H1 (cell line): Measurements from ENCODE around the gene SRSF12. TPM values are rescaled to one million over a fixed set of nuclear protein-coding genes. Genes with fewer than 3 reads are reported as not detected.

Source experiments
- ATF2 ChIP-seq: IDR thresholded peaks from 2 replicates; pipeline ENCODE4 v1.6.1; 2012; ENCODE audit warnings: low read length, inconsistent platforms
- EGR1 ChIP-seq: IDR thresholded peaks from 2 replicates; pipeline ENCODE4 v1.6.1; 2011; ENCODE audit warnings: low read depth, low read length, borderline replicate concordance
- EP300 ChIP-seq, 2 experiments: IDR thresholded peaks; 1 replicate in 1 of 2; 2 replicates in 1 of 2; pipeline ENCODE4 v1.6.1; 2011 to 2012; ENCODE audit warnings: low read depth in 2 of 2, low read length in 2 of 2, mild to moderate bottlenecking in 2 of 2, borderline replicate concordance in 1 of 2, inconsistent platforms in 1 of 2, moderate library complexity in 1 of 2
- KDM4A ChIP-seq: IDR thresholded peaks from one replicate; pipeline ENCODE4 v1.7.1; 2012; ENCODE audit warnings: low read depth, mild to moderate bottlenecking, moderate library complexity, low read length, inconsistent platforms; ENCODE audit not compliant: severe bottlenecking
- NRF1 ChIP-seq: IDR thresholded peaks from 2 replicates; pipeline ENCODE4 v1.6.1; 2011; ENCODE audit warnings: mild to moderate bottlenecking, low read depth, low read length, improper control_type of control experiment
- RNF2 ChIP-seq: fragments of 200-900, 300-1000 bp; sonication (generic); IDR thresholded peaks from 2 replicates; pipeline ENCODE4 v1.7.1; 2016; ENCODE audit warnings: borderline replicate concordance, low read depth, mild to moderate bottlenecking, antibody characterized with exemption, low read length; ENCODE audit not compliant: poor library complexity, severe bottlenecking; ENCODE audit errors: missing control alignments
- SP4 ChIP-seq: IDR thresholded peaks from 2 replicates; pipeline ENCODE4 v1.6.1; 2012; ENCODE audit warnings: low read length, inconsistent platforms
- TAF7 ChIP-seq: optimal IDR thresholded peaks from 2 replicates; pipeline ENCODE3; 2011; ENCODE audit warnings: low read depth, mild to moderate bottlenecking, inconsistent platforms, low read length, moderate library complexity, borderline replicate concordance
- YY1 ChIP-seq: IDR thresholded peaks from 2 replicates; pipeline ENCODE4 v1.6.1; 2011; ENCODE audit warnings: low read depth, mild to moderate bottlenecking, low read length
- polyA plus RNA-seq, 7 experiments: library from polyadenylated mRNA; depleted of rRNA in 3 of 7; stranded (reverse) in 5 of 7; unstranded in 2 of 7; fragments of >200 nt in 5 of 7; fragments of 200-250 nt in 2 of 7; gene quantifications; 1 replicate in 5 of 7; 2 replicates in 1 of 7; 4 replicates in 1 of 7; pipeline versions ENCODE4 v1.2.1 to v1.2.3, GENCODE V29; 2011 to 2013; ENCODE audit warnings: missing spikeins in 2 of 7, mixed read lengths in 2 of 7
- total RNA-seq: library from RNA; stranded (reverse); fragmentation: NEBNext Ultra II Directional; extraction: Animal tissue kit (Norgen Biotek cat#: 25700); gene quantifications from 2 replicates; pipeline ENCODE4 v1.2.1, GENCODE V29; 2021

The SRSF12 gene
- total and polyA plus RNA-seq, 2 of the 8 experiments (the other 6 are each of a cell fraction or from before 2014, with no cell fraction given): 2.6 to 4.2 TPM

- TF ChIP-seq TAF7: no peak
- TF ChIP-seq EP300 (IDR thresholded peaks at IDR 0.05; ENCODE audit: borderline replicate concordance in 1 of 2, low read depth in 2 of 2, low read length in 2 of 2): no peak
- no peak for TF ChIP-seq KDM4A
- TF ChIP-seq NRF1: no peak
- TF ChIP-seq YY1: peak; percentile 86
- no peak for TF ChIP-seq RNF2
- TF ChIP-seq ATF2: no peak
- TF ChIP-seq EGR1: no peak
- no peak for TF ChIP-seq SP4
Observed at GRCh38 chr6:89161326-89162046, 43.6 kb upstream of the SRSF12 start (continued).
